Inferior parietal cortex (tissue), 1 donor: ENCODE data around the gene BRF1.
A peak's percentile ranks its signal among the peaks of the same experiment; 100 is the strongest.

Experiments
- DNase-seq: peaks from one replicate; pipeline ENCODE4 v3.0.0-alpha.2; 2016; ENCODE audit errors: extremely low spot score

Gene BRF1

DNA sequence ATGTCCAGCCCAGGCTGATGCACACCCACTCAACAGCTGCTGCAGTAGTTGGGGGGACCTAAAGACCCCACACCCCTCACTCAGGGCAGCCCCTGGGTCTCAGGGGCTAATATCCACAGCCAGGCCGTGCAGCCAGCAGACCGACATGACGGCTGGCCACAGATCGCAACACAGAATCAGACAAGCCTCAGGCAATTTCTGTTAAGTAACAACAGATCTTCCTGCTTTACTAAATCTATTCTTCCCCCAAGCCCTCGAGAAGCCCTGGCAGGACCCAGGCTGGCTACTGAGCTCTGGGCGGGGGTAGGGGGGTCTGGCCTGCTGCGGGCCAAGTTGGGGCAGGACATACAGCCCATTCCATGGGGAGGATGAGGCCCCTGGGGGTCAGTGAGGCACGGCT, 91.7 kb downstream of the BRF1 start:
- no peak for DNase-seq

DNA sequence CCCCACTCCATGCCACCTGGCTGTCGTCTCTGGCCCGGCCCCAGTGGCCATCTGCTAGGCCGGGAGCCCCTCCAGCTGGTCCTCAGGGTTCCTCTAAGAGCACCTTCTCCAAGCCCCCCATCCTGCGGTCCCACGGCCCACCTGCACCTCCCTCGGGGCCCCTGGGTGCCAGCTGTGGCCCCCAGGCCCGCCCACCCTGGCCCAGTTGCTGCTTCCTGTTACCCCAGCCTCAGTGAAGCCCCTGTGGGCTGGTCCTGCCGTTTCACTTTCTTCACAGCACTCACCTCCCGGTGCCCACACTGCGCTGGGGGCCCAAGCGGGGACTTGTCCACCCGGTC, 92.1 kb downstream of the BRF1 start:
- no peak for DNase-seq

DNA sequence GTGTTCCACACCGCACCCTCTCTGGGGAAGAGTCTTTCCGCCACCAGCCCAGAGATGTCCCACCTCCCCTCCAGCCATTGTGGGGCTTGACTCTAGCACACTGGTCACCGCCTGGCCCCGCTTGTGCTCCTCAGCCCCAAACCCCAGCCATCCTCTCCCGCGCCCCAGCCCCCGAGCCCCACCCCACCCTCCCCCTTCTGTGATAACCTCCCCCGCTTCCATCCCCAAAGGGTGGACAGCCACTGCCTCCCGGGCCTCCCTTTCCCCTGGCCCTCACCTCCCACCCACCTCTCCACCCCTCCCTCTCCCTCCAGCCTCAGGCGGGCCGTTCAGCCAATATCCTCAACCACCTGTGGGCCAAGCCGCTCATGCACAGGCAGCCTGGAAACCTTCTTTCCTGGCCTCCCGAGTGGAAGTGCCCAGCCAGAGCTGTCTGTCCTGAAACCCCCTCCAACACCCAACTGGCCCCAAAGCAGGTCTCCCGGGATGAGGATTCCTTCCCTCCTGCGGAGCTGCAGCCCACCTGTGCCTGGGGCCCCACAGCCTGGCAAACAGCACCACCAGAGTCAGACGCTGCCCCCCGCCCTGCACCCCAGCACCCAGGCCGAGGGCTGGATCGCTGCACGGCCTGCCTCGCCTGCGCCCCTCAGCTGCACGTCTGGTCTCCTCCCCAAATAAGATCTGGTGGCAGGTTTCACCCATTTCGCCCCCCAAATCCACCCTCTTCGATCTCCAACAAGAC, 92.6 kb downstream of the BRF1 start:
- no peak for DNase-seq

DNA sequence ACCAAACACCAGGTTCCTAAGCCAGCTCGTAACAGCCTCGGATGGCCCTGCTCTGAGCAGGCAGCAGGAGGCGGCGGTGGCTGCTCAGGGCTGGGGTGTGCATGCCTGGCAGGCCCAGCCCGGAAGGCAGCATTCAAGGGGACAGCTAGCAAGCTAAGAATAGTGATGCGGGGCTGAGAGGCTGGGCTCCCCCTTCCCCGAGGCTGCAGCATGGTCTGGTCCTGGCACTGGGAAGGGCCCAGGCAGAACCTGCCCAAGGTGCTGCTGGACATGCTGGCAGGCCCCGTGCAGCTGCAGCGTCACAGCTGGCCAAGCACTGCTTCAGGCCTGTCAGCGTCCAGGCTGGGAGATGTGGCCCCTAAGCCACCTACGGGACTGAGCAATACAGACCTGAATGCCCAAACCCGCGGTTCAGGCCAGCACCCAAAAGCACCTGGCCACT, 93.3 kb downstream of the BRF1 start:
- DNase-seq: no peak

DNA sequence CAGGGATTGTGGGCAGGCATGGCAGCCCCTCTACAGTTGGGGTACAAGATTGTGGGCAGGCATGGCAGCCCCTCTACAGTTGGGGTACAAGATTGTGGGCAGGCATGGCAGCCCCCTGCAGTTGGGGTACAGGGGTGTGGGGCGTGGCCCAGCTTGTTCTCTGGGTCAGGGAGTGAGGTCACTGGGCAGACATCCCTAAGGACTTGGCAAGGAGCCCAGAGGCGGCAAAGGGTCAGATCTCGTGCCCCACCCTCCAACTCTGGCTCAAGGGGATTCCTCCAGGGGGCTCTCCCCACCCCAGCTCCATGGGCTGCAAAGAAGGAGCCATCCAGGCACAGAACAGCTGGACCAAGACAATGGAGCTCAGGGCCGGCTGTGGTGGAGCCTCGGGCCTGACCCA, 93.9 kb downstream of the BRF1 start:
- DNase-seq: no peak

DNA sequence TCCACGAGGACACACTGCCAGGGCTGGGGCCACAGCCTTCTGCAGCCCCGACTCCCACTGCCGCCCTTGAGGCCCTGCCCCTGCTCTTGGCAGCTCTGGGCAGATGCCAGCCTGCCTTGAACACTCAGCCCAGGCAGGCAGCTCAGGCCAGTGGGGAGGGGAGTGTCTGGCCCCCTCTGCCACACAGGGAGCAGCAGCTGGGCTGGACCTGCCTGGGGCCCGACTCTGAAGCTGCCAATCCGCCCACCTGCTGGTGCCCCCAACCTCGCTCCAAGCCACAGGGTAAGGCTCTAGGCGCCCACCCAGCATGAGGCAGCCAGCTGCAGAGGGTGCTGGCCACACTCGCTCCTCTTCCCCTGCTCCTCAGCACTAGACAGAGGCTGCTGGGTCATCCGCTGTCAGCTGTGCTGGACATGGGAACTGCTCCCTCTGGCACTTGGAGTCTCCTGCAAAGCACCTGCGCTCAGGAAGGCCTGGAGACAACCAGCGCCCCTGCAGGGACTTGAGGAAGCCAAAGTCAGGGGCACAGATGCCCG, 95.1 kb downstream of the BRF1 start:
- DNase-seq: no peak

DNA sequence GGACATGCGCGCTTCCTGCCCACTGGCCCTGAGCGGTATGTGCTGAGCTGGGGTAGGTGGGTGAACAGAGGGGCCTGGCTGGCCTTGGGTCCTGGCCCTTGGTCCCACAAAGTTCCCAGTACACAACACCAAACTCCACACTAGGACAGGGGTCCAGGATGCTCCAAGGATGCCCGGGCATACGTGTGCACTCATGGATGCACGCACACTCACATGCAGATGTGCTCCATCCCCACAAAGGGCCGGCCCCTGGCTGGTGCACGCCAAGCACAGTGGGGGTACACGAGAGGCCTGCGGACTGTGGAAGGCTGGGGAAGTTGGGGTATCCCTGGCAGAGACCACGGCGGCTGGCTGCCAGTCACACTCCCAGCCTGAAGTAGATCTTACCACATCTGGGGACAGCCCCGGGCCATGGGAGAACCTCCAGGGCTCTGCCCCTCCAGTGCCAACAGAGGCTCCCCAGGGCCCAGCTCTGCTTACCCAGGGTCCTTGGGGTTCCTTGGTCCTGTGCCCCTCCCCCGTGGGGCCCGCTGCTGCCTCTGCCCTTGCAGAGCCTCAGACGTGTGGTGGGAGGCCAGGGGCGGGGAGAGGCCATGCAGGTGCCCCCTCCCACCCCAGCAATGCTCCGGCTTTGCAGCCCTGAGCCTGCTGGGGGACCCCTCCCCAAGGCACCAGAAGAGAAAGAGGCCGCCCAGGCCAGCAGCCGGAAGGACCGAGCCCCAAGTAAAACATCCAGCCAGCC, 95.7 kb downstream of the BRF1 start:
- DNase-seq: no peak

DNA sequence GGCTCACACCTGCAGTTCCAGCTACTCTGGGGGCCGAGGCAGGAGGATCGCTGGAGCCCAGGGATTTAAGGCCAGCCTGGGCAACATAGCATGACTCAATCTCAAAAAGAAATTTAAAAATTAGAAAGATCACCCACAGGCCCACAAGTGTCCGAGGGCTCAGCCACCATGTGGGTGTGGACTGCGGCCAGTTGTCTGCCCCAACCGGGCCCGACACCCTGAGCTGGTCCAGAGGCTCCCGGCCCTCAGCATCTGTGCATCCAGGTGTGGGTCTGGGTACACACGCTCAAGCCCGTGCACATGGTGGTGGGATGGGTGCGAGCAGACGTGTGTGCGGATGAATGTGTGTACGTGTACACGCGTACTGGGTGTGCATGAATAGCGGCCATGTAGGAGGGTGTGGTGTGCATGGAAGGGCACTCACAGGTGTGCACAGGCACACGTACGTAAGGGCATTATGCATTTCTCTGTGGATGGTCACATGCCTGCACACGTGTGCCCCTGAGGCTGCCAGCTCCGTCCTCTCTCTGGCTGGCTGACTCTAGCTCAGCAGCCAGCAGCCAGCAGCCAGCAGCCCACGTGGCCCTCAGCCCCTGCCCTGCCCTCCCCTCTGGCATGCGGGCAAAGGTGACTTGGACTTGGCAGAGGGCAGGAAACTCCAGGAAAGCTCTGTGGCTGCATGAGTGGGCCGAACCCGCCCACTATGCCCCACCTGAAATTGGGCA, 96.4 kb downstream of the BRF1 start:
- DNase-seq: peak; percentile 50

DNA sequence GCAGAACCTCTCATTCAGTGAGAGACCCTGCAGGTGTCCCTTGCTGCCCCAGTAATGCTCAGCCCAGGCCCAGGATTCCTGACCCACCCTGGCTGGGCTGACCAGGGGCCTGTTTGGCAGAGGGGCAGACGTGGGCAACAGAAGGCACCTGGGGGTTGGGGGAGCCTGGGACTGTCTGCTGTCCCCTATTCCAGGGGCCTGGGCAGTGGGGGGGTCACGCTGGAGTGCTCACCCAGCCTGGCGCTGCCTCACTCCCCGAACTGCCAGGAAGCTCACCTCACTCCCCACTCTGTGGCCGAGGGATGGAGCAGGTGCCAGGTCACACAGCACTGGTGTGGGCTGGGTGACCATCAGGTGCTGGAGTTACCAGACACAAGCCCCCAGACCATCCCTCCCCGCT, 97.1 kb downstream of the BRF1 start:
- no peak for DNase-seq

DNA sequence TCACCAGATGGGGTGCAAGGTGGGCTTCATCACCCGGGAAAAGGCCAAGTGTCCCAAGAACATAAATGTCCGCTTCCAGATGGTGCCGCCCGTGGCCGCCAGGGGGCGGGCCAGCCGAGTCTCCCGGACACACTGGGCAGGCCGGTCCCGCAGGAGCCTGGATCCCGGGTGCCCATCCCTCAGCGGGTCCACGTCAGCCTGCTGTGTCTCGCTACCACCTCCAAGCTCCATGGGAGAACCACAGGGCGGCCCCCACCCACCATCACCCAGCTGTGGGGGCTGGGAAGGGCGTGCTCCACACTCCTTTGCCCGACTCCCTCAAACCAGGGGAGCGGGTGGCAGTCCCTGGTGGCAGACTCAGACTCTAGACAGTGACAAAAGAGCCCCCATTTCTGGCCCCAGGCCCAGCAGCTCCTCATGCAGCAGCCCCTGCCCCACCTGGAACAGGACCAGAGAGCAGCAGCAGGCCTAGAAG, 97.7 kb downstream of the BRF1 start:
- peak; percentile 65 for DNase-seq

DNA sequence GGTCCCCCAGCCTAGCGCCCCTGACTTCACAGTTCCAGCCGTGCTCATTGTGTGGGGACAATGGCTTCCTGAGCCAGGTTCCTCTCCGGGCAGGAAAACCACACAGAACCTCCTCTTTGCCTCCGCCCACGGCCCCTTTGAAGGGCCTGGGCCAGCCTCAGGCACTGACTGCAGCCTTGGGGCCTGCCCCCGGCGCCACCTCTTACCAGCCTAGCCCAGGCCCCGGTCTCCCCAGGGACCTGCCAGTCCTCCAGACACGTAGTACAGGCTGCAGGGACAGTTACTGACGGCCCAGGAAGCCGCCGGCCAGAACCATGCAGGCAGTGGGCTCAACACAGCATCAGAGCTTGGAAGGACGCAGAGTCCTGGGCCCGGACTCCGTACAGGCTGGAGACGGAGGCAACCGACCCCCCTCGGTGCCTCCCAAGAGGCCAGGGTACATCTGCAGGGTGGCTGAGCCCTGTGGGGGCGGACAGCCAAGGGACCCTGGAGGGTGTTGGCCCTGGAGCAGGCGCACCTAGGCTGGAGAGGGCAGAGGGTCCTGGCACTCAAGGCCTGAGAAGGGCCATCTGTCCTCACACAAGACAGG, 98.8 kb downstream of the BRF1 start:
- no peak for DNase-seq

DNA sequence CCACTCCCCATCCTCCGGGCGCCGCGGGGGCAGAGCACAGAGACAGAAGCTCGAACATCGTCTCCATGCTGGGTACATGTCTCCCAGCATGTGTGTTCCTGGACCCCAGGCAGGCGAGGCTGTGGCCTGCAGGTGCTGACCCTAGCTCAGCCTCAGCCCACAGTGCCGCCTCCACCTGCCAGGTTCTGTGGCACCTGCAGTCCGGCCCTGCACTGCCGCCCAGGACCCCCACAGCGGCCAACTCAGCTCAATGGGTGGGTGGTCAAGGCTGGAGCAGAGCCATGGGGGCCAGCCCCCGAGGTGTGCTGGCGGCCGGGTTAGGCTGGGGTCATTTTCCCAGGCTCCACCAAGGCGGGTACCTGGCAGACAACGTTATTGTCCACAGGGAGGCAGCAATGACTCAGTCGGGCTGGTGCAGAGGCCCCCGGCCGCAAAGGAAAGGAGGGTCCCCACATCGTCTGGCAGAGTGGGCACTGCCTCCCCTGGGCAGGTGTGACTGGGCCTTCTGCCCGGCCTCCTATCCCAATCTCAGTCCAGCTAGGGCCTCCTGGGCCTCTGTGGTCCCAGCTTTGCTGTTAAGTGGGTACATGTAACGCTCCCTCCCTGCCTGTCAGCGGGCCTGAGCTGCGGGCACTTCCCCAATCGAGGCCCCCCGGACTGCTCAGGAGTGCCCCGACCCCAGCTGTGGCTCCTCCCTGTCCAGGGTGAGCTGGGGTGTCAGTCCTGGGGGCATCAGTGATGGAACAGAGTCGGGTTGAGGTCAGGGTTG, 99.5 kb downstream of the BRF1 start:
- no peak for DNase-seq

DNA sequence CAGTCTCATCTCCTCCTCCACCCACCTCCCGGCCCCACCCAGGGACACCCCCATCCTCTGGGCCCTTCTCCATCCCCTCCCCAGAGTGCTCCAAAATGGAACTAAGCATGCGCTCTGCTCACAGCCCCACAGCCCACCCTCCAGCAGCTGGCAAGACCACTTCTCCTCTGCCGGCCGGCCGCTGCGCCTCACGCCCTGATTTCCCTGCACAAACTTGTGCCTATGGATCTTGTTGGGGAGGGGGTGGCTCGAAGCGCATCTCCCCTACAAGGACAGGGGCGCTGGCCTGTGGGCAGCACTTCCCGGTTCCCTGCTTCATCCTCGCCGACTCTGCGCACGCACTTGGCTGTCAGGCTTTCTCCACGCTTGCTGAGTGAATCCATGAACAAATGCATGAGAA, 100.2 kb downstream of the BRF1 start:
- no peak for DNase-seq

DNA sequence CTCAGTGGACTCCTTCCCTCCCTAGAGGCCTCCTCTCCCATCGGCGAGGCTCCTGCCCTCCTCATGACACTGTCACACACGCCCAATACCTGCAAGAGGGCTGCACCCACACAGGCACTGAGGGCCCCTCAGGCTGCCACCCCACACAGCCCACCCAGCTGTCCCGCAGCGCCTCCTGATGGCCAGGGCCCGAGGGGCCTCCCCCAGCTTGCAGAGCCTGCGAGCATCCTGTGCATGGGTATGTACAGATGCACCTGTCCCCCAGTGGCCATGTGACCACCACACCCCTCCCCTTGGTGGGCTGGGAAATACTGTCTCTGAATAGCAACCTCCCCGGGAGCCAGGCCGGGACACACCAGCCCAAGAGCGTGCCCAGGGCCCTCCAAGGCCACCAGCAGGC, 100.7 kb downstream of the BRF1 start:
- DNase-seq: no peak

DNA sequence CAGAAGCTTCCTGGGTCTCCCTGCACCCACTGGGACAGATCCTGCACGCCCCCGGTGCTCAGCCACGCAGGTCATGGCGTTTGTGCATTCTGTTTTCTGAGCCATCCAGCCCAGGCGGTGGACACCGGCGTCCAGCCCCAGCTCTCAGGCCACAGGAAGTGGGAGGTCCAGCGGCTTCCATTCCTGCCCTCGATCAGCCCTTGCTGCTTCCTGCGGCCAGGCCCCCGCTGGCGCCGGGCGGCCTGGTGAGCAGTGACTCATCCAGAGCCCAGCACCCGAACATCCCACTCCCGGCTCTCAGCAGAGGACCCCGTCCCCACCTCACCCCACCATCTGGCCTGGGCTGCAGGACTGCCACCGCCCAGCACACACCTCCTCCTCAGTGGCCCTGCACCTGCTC, 101.7 kb downstream of the BRF1 start:
- no peak for DNase-seq

DNA sequence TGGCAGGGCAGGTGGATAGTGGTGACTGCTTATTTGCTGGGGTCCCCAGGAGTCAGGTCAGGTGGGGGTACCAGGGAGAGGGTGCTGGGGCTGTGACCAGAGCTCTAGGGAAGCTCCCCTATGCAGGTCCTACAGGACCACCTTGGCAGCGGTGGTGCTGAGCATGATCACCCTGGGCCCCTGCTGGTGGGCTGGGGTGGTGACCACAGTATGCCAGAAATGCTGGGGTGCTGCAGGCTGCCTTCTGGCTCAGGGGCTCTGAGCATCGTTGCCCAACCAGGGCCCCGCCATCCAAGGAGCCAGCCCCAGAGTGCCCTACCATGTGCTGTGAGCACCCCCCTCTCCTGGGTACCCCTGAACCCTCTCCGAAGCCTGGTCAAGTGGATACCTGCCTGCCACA, 102.2 kb downstream of the BRF1 start:
- no peak for DNase-seq

DNA sequence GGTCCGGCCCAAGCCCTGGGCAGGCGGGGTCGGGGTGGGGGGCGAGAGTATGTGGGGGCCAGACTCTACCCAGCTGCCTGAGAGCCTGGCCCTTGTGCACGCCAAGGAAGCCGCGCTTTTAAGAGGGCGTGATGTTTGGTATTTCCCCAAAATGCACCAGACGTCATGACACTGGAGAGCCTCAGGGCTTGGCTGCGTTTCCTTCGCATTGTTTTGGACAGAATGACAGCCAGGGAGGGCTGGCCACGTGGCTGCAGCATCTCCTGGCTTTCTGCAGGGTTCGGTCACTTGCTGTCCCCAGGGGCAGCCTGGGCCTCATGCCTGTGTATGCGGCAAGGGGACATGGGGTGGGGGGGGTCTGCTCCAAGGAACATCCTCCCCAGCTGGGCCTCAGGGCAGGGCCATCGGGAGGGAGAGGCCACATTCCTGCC, 103.6 kb downstream of the BRF1 start:
- DNase-seq: no peak

DNA sequence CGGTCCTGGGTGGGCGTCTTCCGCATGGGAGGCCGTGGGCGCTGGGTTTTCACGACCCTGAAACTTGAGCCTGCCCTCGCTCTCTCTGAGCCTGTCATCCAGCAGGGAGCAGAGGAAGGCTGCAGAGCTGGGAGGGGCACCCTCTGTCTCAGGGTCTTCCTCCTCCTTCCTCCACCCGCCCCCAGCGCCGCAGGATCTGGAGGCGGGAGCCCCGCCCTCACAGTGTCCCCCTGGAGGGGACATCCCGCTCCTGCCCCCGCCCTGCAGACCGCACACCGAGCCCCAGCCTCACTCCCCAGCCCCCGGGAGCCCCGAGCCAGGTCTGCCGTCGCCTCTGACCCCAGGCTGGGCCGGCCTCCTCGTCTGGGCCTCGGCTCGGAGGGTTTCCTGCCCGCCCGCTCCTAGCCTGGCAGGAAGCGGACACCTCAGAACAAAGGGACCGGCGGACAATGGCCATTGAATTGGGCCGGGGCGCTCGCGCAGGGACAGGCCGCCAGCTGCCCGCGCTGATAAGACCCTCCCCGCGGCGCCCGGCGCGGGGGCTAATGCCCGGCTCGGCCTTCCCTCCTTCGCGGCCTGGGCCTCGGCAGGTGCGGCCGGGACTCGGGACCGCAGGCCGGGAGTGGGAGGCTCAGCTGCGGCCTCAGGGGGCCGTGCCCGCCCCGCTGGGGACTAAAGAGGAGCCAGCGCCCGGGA, 104.4 kb downstream of the BRF1 start:
- DNase-seq: no peak

DNA sequence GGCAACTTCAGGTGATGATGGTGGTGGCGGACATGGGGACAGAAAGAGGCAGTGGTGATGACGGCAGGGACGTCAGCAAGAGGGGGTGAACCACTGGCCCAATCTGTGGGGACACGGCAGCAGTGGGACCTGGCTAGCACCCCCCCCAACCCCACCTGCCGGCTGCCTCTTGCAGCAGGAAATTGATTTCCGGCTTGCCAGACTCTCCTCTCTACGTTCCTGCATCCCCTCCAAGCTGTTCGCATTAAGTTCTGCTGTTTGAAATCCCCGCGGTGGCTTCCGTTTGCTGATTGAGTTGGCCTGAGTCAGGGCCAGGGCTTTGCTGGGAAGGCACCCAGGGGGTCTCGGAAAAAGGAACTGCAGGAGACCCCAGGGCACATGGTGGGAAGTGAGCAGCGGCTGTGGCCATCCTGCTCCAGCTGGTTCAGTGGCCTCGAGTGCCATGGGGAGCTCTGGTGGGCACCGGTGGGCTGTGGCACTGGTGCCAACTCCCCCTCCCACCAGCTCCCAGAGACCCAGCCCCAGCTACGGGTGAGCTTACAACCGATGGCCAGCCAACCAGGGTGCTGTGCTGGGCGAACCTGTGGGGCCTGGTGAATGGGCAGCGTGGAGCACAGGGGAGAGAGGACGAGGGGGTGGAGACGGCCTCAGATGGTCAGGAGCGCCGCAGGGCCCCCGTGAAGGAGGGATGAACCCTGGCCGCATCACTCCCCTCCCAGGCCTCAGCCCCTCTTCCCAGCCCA, 105.1 kb downstream of the BRF1 start:
- no peak for DNase-seq

DNA sequence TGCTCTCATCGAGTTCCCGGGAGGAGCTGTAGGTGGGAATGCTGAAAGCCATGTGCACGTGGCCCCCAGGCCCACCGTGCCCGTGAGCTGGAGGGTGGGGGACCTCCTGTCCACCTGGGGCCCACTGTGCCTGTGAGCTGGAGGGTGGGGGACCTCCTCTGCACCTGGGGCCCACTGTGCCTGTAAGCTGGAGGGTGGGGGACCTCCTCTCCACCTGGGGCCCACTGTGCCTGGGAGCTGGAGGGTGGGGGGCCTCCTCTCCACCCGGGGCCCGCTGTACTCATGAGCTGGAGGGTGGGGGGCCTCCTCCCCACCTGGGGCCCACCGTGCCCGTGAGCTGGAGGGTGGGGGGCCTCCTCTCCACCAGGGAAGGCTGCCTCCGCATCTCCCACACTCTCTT, 105.8 kb downstream of the BRF1 start:
- DNase-seq: no peak
